HepG2 (cell line): ENCODE measurements around the gene RHOT2. TPM values are rescaled to one million over a fixed set of nuclear protein-coding genes. Genes with fewer than 3 reads are reported as not detected.
A peak's percentile ranks its signal among the peaks of the same experiment; 100 is the strongest.

Source experiments
- AGO1 ChIP-seq: fragments of 200-400 bp; formaldehyde crosslinking; IDR thresholded peaks from 2 replicates; pipeline ENCODE4 v1.6.1; 2017; ENCODE audit warnings: mild to moderate bottlenecking, low read depth, low read length, moderate library complexity; ENCODE audit not compliant: poor library complexity, severe bottlenecking
- ARID3A ChIP-seq: IDR thresholded peaks from 2 replicates; pipeline ENCODE4 v1.6.1; 2012; ENCODE audit warnings: low read depth, low read length, improper control_type of control experiment
- ARID5B ChIP-seq: IDR thresholded peaks from 2 replicates; pipeline ENCODE4 v1.4.0; 2020; ENCODE audit warnings: mild to moderate bottlenecking, missing genetic modification reagents
- DBP ChIP-seq: sonication (generic); formaldehyde crosslinking; IDR thresholded peaks from 2 replicates; pipeline ENCODE4 v1.4.0; 2020; ENCODE audit warnings: missing genetic modification reagents; ENCODE audit errors: not compliant biosample characterization
- HNRNPL ChIP-seq: fragments of 200-400 bp; formaldehyde crosslinking; IDR thresholded peaks from 2 replicates; pipeline ENCODE4 v1.6.1; 2017; ENCODE audit warnings: mild to moderate bottlenecking, low read depth, low read length
- HOXA5 ChIP-seq: sonication (generic); formaldehyde crosslinking; IDR thresholded peaks from 2 replicates; pipeline ENCODE4 v1.4.0; 2020; ENCODE audit warnings: missing genetic modification reagents
- PCBP2 ChIP-seq: fragments of 200-400 bp; formaldehyde crosslinking; optimal IDR thresholded peaks from 2 replicates; pipeline ENCODE3; 2018; ENCODE audit warnings: low read length, low read depth; ENCODE audit not compliant: poor library complexity, severe bottlenecking
- POLR2AphosphoS2 ChIP-seq: IDR thresholded peaks from 2 replicates; pipeline ENCODE4 v1.6.1; 2011; ENCODE audit warnings: low read depth, low read length, improper control_type of control experiment
- RCOR2 ChIP-seq: IDR thresholded peaks from 2 replicates; pipeline ENCODE4 v1.6.1; 2016; ENCODE audit warnings: missing biosample characterization, missing genetic modification reagents
- RFX5 ChIP-seq: IDR thresholded peaks from 2 replicates; pipeline ENCODE4 v1.6.1; 2011; ENCODE audit warnings: low read depth, low read length, improper control_type of control experiment
- RXRB ChIP-seq: IDR thresholded peaks from 2 replicates; pipeline ENCODE4 v1.6.1; 2016; ENCODE audit warnings: borderline replicate concordance, missing genetic modification reagents, missing compliant biosample characterization
- SIX1 ChIP-seq: sonication (generic); formaldehyde crosslinking; IDR thresholded peaks from 2 replicates; pipeline ENCODE4 v1.4.0; 2020; ENCODE audit warnings: missing genetic modification reagents, borderline replicate concordance
- TCF7 ChIP-seq: sonication (generic); IDR thresholded peaks from 2 replicates; pipeline ENCODE4 v1.6.1; 2016; ENCODE audit warnings: antibody characterized with exemption, low read depth
- TMF1 ChIP-seq: sonication (generic); formaldehyde crosslinking; IDR thresholded peaks from 2 replicates; pipeline ENCODE4 v1.8.1; 2022; ENCODE audit warnings: low read depth, missing genetic modification reagents
- TP53 ChIP-seq: sonication (generic); formaldehyde crosslinking; conservative IDR thresholded peaks from 2 replicates; pipeline ENCODE4 v1.4.0; 2020; ENCODE audit warnings: missing genetic modification reagents
- ZFX ChIP-seq: sonication (generic); formaldehyde crosslinking; IDR thresholded peaks from 2 replicates; pipeline ENCODE4 v1.4.0; 2020; ENCODE audit warnings: mild to moderate bottlenecking, low read depth, missing genetic modification reagents, moderate library complexity
- ZNF256 ChIP-seq: sonication (generic); formaldehyde crosslinking; conservative IDR thresholded peaks from 2 replicates; pipeline ENCODE4 v1.4.0; 2020; ENCODE audit warnings: missing genetic modification reagents
- ZNF414 ChIP-seq: sonication (generic); formaldehyde crosslinking; IDR thresholded peaks from 2 replicates; pipeline ENCODE4 v1.5.0; 2020; ENCODE audit warnings: missing genetic modification reagents
- ZNF552 ChIP-seq: sonication (generic); formaldehyde crosslinking; IDR thresholded peaks from 2 replicates; pipeline ENCODE4 v1.9.0; 2022; ENCODE audit warnings: missing genetic modification reagents, mild to moderate bottlenecking, borderline replicate concordance
- ZNF564 ChIP-seq: sonication (generic); formaldehyde crosslinking; IDR thresholded peaks from 2 replicates; pipeline ENCODE4 v1.8.1; 2023; ENCODE audit warnings: mild to moderate bottlenecking, missing genetic modification reagents
- ZNF644 ChIP-seq: IDR thresholded peaks from 2 replicates; pipeline ENCODE4 v1.6.1; 2016; ENCODE audit warnings: low read depth
- ZNF670 ChIP-seq: sonication (generic); formaldehyde crosslinking; IDR thresholded peaks from 2 replicates; pipeline ENCODE4 v1.8.0; 2022; ENCODE audit warnings: mild to moderate bottlenecking, missing genetic modification reagents, borderline replicate concordance
- ZNF709 ChIP-seq: sonication (generic); formaldehyde crosslinking; IDR thresholded peaks from 2 replicates; pipeline ENCODE4 v1.5.0; 2020; ENCODE audit warnings: mild to moderate bottlenecking, missing genetic modification reagents
- ZNF781 ChIP-seq: sonication (generic); formaldehyde crosslinking; IDR thresholded peaks from 2 replicates; pipeline ENCODE4 v1.5.1; 2020; ENCODE audit warnings: borderline replicate concordance, mild to moderate bottlenecking, missing genetic modification reagents; ENCODE audit errors: not compliant biosample characterization
- polyA plus RNA-seq, 8 experiments: library from polyadenylated mRNA; depleted of rRNA in 3 of 8; stranded (reverse) in 7 of 8; unstranded in 1 of 8; fragments of >200 nt; fragmentation: Illumina TruSeq in 4 of 8; extraction: Trizol in 4 of 8; gene quantifications; 2 replicates each; pipeline versions ENCODE4 v1.2.1 to v1.2.3, GENCODE V29; 2011 to 2016; ENCODE audit warnings: low read depth in 4 of 8, missing spikeins in 1 of 8, mixed read lengths in 1 of 8; ENCODE audit not compliant: insufficient read depth in 1 of 8
- total RNA-seq, 5 experiments: library from RNA; depleted of rRNA; stranded (reverse); fragments of >200 nt; fragmentation: Illumina TruSeq; extraction: Trizol; gene quantifications; 2 replicates each; pipeline ENCODE4 v1.2.3, GENCODE V29; 2016; ENCODE audit warnings: low read depth in 1 of 5

RHOT2 gene
- total and polyA plus RNA-seq, 2 of the 13 experiments (the other 11 are each of a cell fraction or from before 2014, with no cell fraction given) = 63.6 to 76.9 TPM

- TF ChIP-seq ARID3A = no peak
- no peak for TF ChIP-seq TCF7
- no peak for TF ChIP-seq ZNF709 (CRISPR knock-in tag)
- no peak for TF ChIP-seq ZNF781 (CRISPR knock-in tag)
- no peak for TF ChIP-seq RFX5
- no peak for TF ChIP-seq PCBP2
- peak; percentile 30; the same call in 1 of the 2 replicates for TF ChIP-seq RXRB (CRISPR knock-in tag)
- TF ChIP-seq ZNF564 (CRISPR knock-in tag) = no peak; the same call in 1 of the 2 replicates
- TF ChIP-seq ZNF414 (CRISPR knock-in tag) = 0 out of 2 replicates have a peak, but pooled peaks have one; percentile 10
- no peak for TF ChIP-seq SIX1 (CRISPR knock-in tag)
- TF ChIP-seq DBP (CRISPR knock-in tag) = no peak
- no peak for TF ChIP-seq ZFX (CRISPR knock-in tag)
- no peak for TF ChIP-seq ZNF670
- peak; percentile 81 for TF ChIP-seq ZNF644
- no peak for TF ChIP-seq ZNF552
- no peak; the same call in 1 of the 2 replicates for TF ChIP-seq ARID5B (CRISPR knock-in tag)
- TF ChIP-seq RCOR2 = no peak
- no peak for TF ChIP-seq ZNF256 (CRISPR knock-in tag)
- TF ChIP-seq HNRNPL = peak; percentile 99
- 0 out of 2 replicates have a peak, but pooled peaks have one; percentile 37 for TF ChIP-seq TP53 (CRISPR knock-in tag)
- TF ChIP-seq AGO1 = no peak
- TF ChIP-seq POLR2AphosphoS2 = no peak
- TF ChIP-seq HOXA5 (CRISPR knock-in tag) = no peak
- peak; percentile 76 for TF ChIP-seq TMF1
These were observed 19.7 kb upstream of the RHOT2 start (continued) for GRCh38 chr16:648071-648780.
